ENCODE measurements around the gene PCMTD2.

The PCMTD2 gene

GRCh38 chr20:64241061-64241460, 14.5 kb upstream of the PCMTD2 start:
- H3K4me1 ChIP-seq, result no peaks in the 10 kb centered on the region
- no peak overlapping the region for H3K4me3 ChIP-seq (ENCODE audit: low read depth, low read length)
- peaks cover 50% of the 10 kb centered on the region for H3K36me3 ChIP-seq
- TF ChIP-seq, protein P1, sequence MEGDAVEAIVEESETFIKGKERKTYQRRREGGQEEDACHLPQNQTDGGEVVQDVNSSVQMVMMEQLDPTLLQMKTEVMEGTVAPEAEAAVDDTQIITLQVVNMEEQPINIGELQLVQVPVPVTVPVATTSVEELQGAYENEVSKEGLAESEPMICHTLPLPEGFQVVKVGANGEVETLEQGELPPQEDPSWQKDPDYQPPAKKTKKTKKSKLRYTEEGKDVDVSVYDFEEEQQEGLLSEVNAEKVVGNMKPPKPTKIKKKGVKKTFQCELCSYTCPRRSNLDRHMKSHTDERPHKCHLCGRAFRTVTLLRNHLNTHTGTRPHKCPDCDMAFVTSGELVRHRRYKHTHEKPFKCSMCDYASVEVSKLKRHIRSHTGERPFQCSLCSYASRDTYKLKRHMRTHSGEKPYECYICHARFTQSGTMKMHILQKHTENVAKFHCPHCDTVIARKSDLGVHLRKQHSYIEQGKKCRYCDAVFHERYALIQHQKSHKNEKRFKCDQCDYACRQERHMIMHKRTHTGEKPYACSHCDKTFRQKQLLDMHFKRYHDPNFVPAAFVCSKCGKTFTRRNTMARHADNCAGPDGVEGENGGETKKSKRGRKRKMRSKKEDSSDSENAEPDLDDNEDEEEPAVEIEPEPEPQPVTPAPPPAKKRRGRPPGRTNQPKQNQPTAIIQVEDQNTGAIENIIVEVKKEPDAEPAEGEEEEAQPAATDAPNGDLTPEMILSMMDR (IDR thresholded peaks at IDR 0.05; ENCODE audit: low read depth, low read length), result no peak
- no peak for DNase-seq
- no peaks in the 10 kb centered on the region for H3K27me3 ChIP-seq
- no peaks in the 10 kb centered on the region for H3K9me3 ChIP-seq

DNA sequence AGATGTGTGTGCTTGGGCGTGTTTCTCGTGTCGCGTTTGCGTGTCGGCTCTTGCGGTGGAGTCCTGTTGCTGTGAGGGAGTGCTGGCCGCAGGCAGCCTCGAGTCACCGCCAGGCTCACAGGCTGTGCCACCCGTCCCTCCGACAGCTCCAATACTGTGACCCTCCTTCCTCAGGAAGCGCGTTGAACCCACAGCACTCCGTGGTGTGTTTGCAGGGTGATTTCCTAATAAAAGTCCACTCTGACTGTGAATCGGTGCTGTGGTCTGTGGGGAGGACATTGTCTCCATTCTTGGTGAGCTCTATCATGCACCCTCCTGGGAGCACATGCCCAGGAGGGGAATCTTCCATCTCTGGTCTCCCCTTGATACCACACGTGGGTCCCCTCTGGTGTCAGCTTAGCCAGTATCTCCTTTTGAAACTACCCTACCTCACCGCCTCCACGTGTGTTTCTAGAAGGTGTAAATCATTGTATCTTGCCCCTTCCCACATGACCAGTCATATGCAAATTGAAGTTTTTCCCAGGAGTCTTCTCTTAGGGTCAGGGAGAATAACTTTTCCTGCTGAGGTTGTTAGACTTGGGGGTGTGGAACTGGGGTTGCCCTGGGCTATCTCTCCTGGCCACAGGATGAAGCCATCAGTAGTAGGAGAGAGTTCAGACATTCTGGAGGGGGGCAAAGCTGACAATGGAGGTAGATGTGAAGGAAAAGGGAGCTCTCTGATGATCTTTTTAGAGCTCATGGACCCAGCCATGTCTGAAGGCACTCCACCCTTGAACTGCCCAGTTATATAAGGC, 13.3 kb upstream of the PCMTD2 start:
- H3K27me3 ChIP-seq, result no peaks in the 10 kb centered on the region

GRCh38 chr20:64242797-64243475, 12.6 kb upstream of the PCMTD2 start:
- Histone ChIP-seq H3K36me3 (peaks cover 35% of the 10 kb centered on the region), H3K9me3 (no peaks in the 10 kb centered on the region), H3K4me3 (ENCODE audit: low read depth, low read length) (no peak overlapping the region), H3K27me3 (no peaks in the 10 kb centered on the region), H3K4me1 (no peaks in the 10 kb centered on the region)
- DNase-seq, result no peak
- TF ChIP-seq, protein P1 (IDR thresholded peaks at IDR 0.05; ENCODE audit: low read depth, low read length), result no peak

More for the DNA sequence above, 13.3 kb upstream of the PCMTD2 start:
- H3K9me3 ChIP-seq, result no peaks in the 10 kb centered on the region
- DNase-seq, result no peak
- no peak overlapping the region for H3K4me3 ChIP-seq (ENCODE audit: low read depth, low read length)
- no peaks in the 10 kb centered on the region for H3K4me1 ChIP-seq
- H3K36me3 ChIP-seq, result peaks cover 41% of the 10 kb centered on the region
- TF ChIP-seq, protein P1 (IDR thresholded peaks at IDR 0.05; ENCODE audit: low read depth, low read length), result no peak

GRCh38 chr20:64244281-64244805, 11.2 kb upstream of the PCMTD2 start:
- H3K36me3 ChIP-seq, result peaks cover 24% of the 10 kb centered on the region
- no peaks in the 10 kb centered on the region for H3K27me3 ChIP-seq
- TF ChIP-seq, protein P1 (IDR thresholded peaks at IDR 0.05; ENCODE audit: low read depth, low read length), result no peak
- no peaks in the 10 kb centered on the region for H3K4me1 ChIP-seq
- DNase-seq, result no peak
- H3K4me3 ChIP-seq (ENCODE audit: low read depth, low read length), result no peak overlapping the region
- no peaks in the 10 kb centered on the region for H3K9me3 ChIP-seq

GRCh38 chr20:64244870-64245603, 10.5 kb upstream of the PCMTD2 start:
- no peak for DNase-seq
- no peak overlapping the region for H3K4me3 ChIP-seq (ENCODE audit: low read depth, low read length)
- no peaks in the 10 kb centered on the region for H3K4me1 ChIP-seq
- TF ChIP-seq, protein P1 (IDR thresholded peaks at IDR 0.05; ENCODE audit: low read depth, low read length), result no peak
- H3K36me3 ChIP-seq, result peaks cover 17% of the 10 kb centered on the region
- H3K9me3 ChIP-seq, result no peaks in the 10 kb centered on the region
- no peaks in the 10 kb centered on the region for H3K27me3 ChIP-seq
